ENCODE data around the gene MTUS2. TPM values are rescaled to one million over a fixed set of nuclear protein-coding genes. Genes with fewer than 3 reads are reported as not detected.

MTUS2 gene
- total RNA-seq, 1 experiment from 2014 or later: 1.7 TPM

- ChIA-PET CTCF (no interaction called here), POLR2A (no interaction called here)
- Histone ChIP-seq H3K27me3 (replicated peaks; ENCODE audit: control insufficient read depth, insufficient read depth, low read length) (no peaks in the 10 kb centered on the region), H3K9me3 (no peaks in the 10 kb centered on the region), H3K4me3 (ENCODE audit: low read depth, low read length) (no peak overlapping the region), H3K36me3 (ENCODE audit: control insufficient read depth, insufficient read depth, low read length) (no peaks in the 10 kb centered on the region), H3K4me1 (no peaks in the 10 kb centered on the region)
- no peak for TF ChIP-seq CTCF (IDR thresholded peaks at IDR 0.05; ENCODE audit: insufficient read depth in 1 of 2, low read depth in 1 of 2, low read length in 1 of 2, severe bottlenecking in 1 of 2, unreplicated experiment in 1 of 2)
- H3K36me3 Mint-ChIP-seq (ENCODE audit: insufficient read depth, unreplicated experiment): no peaks in the 10 kb centered on the region
- no TSS peak for BruUV-seq (replicated peaks)
- no peaks in the 10 kb centered on the region for H3K4me1 Mint-ChIP-seq (ENCODE audit: low read depth, unreplicated experiment)
- no peak overlapping the region for H3K4me3 Mint-ChIP-seq (ENCODE audit: unreplicated experiment)
- peaks cover 13% of the 10 kb centered on the region for H3K9me3 Mint-ChIP-seq (ENCODE audit: unreplicated experiment)
- H3K27ac Mint-ChIP-seq (ENCODE audit: unreplicated experiment): no peak overlapping the region
- intact Hi-C loops (cut with micrococcal nuclease; ENCODE audit: unreplicated experiment): no loop called here
- peaks cover 3% of the 10 kb centered on the region for H3K27me3 Mint-ChIP-seq (ENCODE audit: insufficient read depth, unreplicated experiment)
- DNase-seq: no peak
Measured at GRCh38 chr13:29140277-29140676, 320.1 kb downstream of the MTUS2 start.

- H3K36me3 Mint-ChIP-seq (ENCODE audit: insufficient read depth, unreplicated experiment): no peaks in the 10 kb centered on the region
- no peaks in the 10 kb centered on the region for H3K4me1 ChIP-seq
- H3K4me1 Mint-ChIP-seq (ENCODE audit: low read depth, unreplicated experiment): no peaks in the 10 kb centered on the region
- ChIA-PET CTCF (no interaction called here), POLR2A (no interaction called here)
- no peaks in the 10 kb centered on the region for H3K27me3 ChIP-seq (replicated peaks; ENCODE audit: control insufficient read depth, insufficient read depth, low read length)
- H3K27me3 Mint-ChIP-seq (ENCODE audit: insufficient read depth, unreplicated experiment): peaks cover 3% of the 10 kb centered on the region
- H3K4me3 ChIP-seq (ENCODE audit: low read depth, low read length): no peak overlapping the region
- TF ChIP-seq CTCF (IDR thresholded peaks at IDR 0.05; ENCODE audit: insufficient read depth in 1 of 2, low read depth in 1 of 2, low read length in 1 of 2, severe bottlenecking in 1 of 2, unreplicated experiment in 1 of 2): no peak
- no TSS peak for BruUV-seq (replicated peaks)
- H3K36me3 ChIP-seq (ENCODE audit: control insufficient read depth, insufficient read depth, low read length): no peaks in the 10 kb centered on the region
- H3K9me3 ChIP-seq: no peaks in the 10 kb centered on the region
- H3K4me3 Mint-ChIP-seq (ENCODE audit: unreplicated experiment): no peak overlapping the region
- no peak overlapping the region for H3K27ac Mint-ChIP-seq (ENCODE audit: unreplicated experiment)
- DNase-seq: no peak
- intact Hi-C loops (cut with micrococcal nuclease; ENCODE audit: unreplicated experiment): no loop called here
- H3K9me3 Mint-ChIP-seq (ENCODE audit: unreplicated experiment): no peaks in the 10 kb centered on the region
Measured at GRCh38 chr13:29143847-29144246, 323.7 kb downstream of the MTUS2 start.

DNA sequence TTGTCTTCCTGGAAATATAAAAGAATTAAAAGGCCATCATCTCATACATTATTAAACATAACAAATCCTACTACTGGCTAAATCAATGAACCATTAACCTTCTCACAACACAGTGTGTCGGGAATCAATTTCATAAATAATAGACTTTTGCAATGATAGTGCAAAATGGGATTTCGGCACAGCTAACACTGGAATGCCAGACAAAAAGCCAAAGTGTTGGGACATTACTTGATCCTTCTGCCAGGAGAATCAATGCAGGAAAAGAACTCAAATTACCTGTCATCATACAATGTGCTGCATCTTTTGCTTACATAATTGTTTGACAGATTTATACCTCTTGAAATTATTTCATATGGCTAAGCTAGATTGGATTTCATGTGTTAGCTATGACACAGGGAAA is 334.3 kb downstream of the MTUS2 start:
- intact Hi-C loops (cut with micrococcal nuclease; ENCODE audit: unreplicated experiment): no loop called here

More for the DNA sequence above, 334.3 kb downstream of the MTUS2 start:
- Histone ChIP-seq H3K36me3 (ENCODE audit: control insufficient read depth, insufficient read depth, low read length) (no peaks in the 10 kb centered on the region), H3K9me3 (0 out of 2 replicates have a peak, but pooled peaks cover 4% of the 10 kb centered on the region), H3K27me3 (replicated peaks; ENCODE audit: control insufficient read depth, insufficient read depth, low read length) (no peaks in the 10 kb centered on the region), H3K4me3 (ENCODE audit: low read depth, low read length) (no peak overlapping the region), H3K4me1 (no peaks in the 10 kb centered on the region)
- Mint-ChIP-seq H3K27ac (ENCODE audit: unreplicated experiment) (no peak overlapping the region), H3K36me3 (ENCODE audit: insufficient read depth, unreplicated experiment) (no peaks in the 10 kb centered on the region), H3K4me1 (ENCODE audit: low read depth, unreplicated experiment) (no peaks in the 10 kb centered on the region), H3K4me3 (ENCODE audit: unreplicated experiment) (no peak overlapping the region), H3K9me3 (ENCODE audit: unreplicated experiment) (peaks cover 8% of the 10 kb centered on the region), H3K27me3 (ENCODE audit: insufficient read depth, unreplicated experiment) (peaks cover 12% of the 10 kb centered on the region)
- DNase-seq: no peak
- CTCF ChIA-PET: no interaction called here
- POLR2A ChIA-PET: no interaction called here
- no peak for TF ChIP-seq CTCF (IDR thresholded peaks at IDR 0.05; ENCODE audit: insufficient read depth in 1 of 2, low read depth in 1 of 2, low read length in 1 of 2, severe bottlenecking in 1 of 2, unreplicated experiment in 1 of 2)
- no TSS peak for BruUV-seq (replicated peaks)
